GM12873 (cell line): ENCODE data around the gene FOXL2NB.

ENCODE experiments used
- CTCF ChIP-seq: IDR thresholded peaks from 2 replicates; pipeline ENCODE4 v1.5.1; 2012; ENCODE audit warnings: low read depth, mild to moderate bottlenecking, moderate library complexity, low read length, control low read depth; ENCODE audit not compliant: insufficient read depth; ENCODE audit errors: missing control alignments

Gene FOXL2NB

GRCh38 chr3:138933981-138934691 lies 12.9 kb upstream of the FOXL2NB start:
- TF ChIP-seq CTCF: no peak

GRCh38 chr3:138935505-138935862 lies 11.5 kb upstream of the FOXL2NB start:
- no peak for TF ChIP-seq CTCF

- TF ChIP-seq CTCF: peak; percentile 95
These were observed 10.9 kb upstream of the FOXL2NB start for GRCh38 chr3:138935863-138936740.

- no peak for TF ChIP-seq CTCF
These were observed 10.0 kb upstream of the FOXL2NB start for GRCh38 chr3:138936741-138937689.

GRCh38 chr3:138937690-138938055 lies 9.3 kb upstream of the FOXL2NB start:
- no peak for TF ChIP-seq CTCF

GRCh38 chr3:138938056-138938876 lies 8.8 kb upstream of the FOXL2NB start:
- no peak for TF ChIP-seq CTCF
